WERI-Rb-1 (cell line): ENCODE results near the gene GMEB2.
A peak's percentile ranks its signal among the peaks of the same experiment; 100 is the strongest.
"Not testable (repeated sequence)": the region's sequence is repeated elsewhere in the genome, so short reads cannot be mapped to it uniquely, and the experiment has no call there.

Experiments
- DNase-seq: peaks from one replicate; pipeline ENCODE4 v3.0.0-alpha.2; 2020
- H3K27ac ChIP-seq: fragments of 250-450 bp; sonication (Bioruptor Pico); 2 replicates; pipeline ENCODE4 v1.5.1; 2020; ENCODE audit warnings: mild to moderate bottlenecking, moderate library complexity
- H3K27me3 ChIP-seq: fragments of 250-450 bp; sonication (Bioruptor Pico); 2 replicates; pipeline ENCODE4 v1.5.1; 2021; ENCODE audit warnings: mild to moderate bottlenecking, low read depth, moderate library complexity; ENCODE audit not compliant: insufficient read depth, severe bottlenecking
- H3K36me3 ChIP-seq: fragments of 250-450 bp; sonication (Bioruptor Pico); 2 replicates; pipeline ENCODE4 v1.5.1; 2020; ENCODE audit warnings: mild to moderate bottlenecking, moderate library complexity
- H3K4me3 ChIP-seq: 2 replicates; pipeline ENCODE4 v1.5.1; 2011; ENCODE audit warnings: low read depth, mild to moderate bottlenecking, control low read depth, low read length
- H3K9me3 ChIP-seq: fragments of 250-450 bp; sonication (Bioruptor Pico); 2 replicates; pipeline ENCODE4 v1.5.1; 2021; ENCODE audit warnings: mild to moderate bottlenecking, moderate library complexity; ENCODE audit not compliant: severe bottlenecking
- TF ChIP-seq, protein P1 (sequence below): IDR thresholded peaks from 2 replicates; pipeline ENCODE4 v1.5.1; 2011; ENCODE audit warnings: low read depth, mild to moderate bottlenecking, control low read depth, inconsistent platforms, low read length

GMEB2 gene, protein sequence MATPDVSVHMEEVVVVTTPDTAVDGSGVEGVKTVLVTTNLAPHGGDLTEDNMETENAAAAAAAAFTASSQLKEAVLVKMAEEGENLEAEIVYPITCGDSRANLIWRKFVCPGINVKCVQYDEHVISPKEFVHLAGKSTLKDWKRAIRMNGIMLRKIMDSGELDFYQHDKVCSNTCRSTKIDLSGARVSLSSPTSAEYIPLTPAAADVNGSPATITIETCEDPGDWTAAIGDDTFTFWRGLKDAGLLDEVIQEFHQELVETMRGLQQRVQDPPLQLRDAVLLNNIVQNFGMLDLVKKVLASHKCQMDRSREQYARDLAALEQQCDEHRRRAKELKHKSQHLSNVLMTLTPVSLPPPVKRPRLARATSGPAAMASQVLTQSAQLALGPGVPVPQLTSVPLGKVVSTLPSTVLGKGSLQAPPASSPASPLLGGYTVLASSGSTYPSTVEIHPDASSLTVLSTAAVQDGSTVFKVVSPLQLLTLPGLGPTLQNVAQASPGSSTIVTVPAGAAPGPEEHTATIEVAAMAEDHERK

DNA sequence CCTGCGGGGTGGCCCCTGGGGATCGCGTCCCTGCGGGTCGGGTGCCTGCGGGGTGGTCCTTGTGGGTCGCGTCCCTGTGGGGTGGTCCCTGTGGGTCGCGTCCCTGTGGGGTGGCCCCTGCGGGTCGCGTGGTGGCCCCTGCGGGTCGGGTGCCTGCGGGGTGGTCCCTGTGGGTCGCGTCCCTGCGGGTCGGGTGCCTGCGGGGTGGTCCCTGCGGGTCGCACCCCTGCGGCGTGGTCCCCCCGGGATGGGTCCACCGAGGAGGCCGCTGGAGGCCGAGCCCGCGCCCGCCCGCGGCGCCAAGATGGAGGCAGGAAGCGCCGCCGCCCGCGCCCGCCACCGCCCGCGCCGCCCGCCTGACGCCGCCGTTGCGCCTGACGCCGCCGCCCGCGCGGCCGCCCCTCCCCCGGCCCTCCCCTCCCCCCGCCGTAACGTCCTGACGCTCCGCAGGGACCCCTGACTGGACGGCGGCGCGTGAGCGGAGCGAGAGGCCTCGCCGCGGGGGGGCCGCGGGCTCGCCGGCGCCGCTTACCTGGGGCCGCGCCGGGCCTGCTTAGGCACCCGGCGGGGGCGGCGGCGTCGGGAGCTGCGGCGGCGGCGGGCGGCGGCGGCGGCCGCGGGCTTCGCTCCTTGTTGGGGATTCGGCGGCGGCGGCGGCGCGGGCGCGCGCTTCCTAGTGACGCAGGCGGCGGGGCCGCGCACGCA is at the start of gene GMEB2:
TSS of gene GMEB2 (minus strand) at position 678 of the 705 bp plus-strand sequence. CDS start 7,704 bp downstream, outside the sequence.
- peak within 1 kb of the TSS; percentile 66 for H3K4me3 ChIP-seq
- TF ChIP-seq, protein P1, sequence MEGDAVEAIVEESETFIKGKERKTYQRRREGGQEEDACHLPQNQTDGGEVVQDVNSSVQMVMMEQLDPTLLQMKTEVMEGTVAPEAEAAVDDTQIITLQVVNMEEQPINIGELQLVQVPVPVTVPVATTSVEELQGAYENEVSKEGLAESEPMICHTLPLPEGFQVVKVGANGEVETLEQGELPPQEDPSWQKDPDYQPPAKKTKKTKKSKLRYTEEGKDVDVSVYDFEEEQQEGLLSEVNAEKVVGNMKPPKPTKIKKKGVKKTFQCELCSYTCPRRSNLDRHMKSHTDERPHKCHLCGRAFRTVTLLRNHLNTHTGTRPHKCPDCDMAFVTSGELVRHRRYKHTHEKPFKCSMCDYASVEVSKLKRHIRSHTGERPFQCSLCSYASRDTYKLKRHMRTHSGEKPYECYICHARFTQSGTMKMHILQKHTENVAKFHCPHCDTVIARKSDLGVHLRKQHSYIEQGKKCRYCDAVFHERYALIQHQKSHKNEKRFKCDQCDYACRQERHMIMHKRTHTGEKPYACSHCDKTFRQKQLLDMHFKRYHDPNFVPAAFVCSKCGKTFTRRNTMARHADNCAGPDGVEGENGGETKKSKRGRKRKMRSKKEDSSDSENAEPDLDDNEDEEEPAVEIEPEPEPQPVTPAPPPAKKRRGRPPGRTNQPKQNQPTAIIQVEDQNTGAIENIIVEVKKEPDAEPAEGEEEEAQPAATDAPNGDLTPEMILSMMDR = no peak
- peak within 1 kb of the TSS; percentile 99 for H3K27ac ChIP-seq
- H3K36me3 ChIP-seq = peaks cover 12% of the 10 kb centered on the region
- DNase-seq = peak; percentile 74
- no peaks in the 10 kb centered on the region for H3K27me3 ChIP-seq
- H3K9me3 ChIP-seq = peaks cover 3% of the 10 kb centered on the region

DNA sequence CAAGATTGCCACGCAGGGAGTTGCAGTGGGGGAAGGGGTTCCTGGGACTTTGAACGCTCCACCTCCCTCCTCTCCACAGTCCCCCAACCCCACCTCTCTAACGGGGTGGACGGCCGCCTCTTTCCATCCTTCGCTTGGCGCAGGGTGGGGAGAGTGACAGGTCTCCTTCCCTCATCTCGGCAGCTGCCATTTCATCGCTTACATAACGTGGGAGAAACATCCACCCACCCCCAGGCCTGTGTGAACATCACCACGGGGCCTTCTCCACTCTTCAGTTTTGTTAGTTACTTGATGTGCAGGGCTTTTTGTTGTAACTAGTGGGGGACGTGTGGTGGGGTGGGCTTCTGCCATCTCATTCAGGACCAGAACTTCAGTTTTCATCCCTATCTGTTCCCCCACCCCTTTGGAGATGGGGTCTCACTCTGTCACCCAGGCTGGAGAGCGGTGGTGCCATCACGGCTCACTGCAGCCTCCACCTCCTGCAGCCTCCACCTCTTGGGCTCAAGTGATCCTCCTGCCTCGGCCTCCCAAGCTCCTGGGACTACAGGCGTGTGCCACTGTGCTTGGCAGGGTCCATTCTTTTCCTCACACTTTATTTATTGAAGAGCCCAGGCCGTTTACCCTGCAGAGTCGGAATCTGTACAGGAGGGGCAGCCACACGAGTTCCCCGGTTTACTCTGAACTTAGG is 48.9 kb upstream of the GMEB2 start:
- TF ChIP-seq, protein P1 = no peak
- no peaks in the 10 kb centered on the region for H3K9me3 ChIP-seq
- H3K27me3 ChIP-seq = no peaks in the 10 kb centered on the region
- H3K4me3 ChIP-seq = no peak overlapping the region
- DNase-seq = no peak
- peaks cover 43% of the 10 kb centered on the region for H3K36me3 ChIP-seq
- H3K27ac ChIP-seq = no peak overlapping the region

DNA sequence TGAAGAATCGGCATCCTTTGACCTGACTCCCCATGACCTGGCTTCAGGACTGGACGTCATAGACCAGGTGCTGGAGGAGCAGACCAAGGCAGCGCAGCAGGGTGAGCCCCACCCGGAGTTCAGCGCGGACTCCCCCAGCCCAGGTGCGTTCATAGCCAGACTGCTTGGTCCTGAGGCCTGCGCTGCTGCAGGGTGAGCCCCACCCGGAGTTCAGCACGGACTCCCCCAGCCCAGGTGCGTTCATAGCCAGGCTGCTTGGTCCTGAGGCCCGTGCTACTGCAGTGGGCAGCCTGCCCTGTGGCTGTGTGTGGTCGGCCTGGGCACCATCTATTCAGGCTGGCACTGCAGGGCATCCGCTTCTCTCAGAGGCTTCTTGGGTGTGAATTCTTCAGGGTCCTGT is 47.0 kb upstream of the GMEB2 start:
- peaks cover 34% of the 10 kb centered on the region for H3K36me3 ChIP-seq
- H3K9me3 ChIP-seq = no peaks in the 10 kb centered on the region
- no peak for DNase-seq
- TF ChIP-seq, protein P1 = no peak
- H3K27me3 ChIP-seq = no peaks in the 10 kb centered on the region
- H3K4me3 ChIP-seq = no peak overlapping the region
- H3K27ac ChIP-seq = no peak overlapping the region

DNA sequence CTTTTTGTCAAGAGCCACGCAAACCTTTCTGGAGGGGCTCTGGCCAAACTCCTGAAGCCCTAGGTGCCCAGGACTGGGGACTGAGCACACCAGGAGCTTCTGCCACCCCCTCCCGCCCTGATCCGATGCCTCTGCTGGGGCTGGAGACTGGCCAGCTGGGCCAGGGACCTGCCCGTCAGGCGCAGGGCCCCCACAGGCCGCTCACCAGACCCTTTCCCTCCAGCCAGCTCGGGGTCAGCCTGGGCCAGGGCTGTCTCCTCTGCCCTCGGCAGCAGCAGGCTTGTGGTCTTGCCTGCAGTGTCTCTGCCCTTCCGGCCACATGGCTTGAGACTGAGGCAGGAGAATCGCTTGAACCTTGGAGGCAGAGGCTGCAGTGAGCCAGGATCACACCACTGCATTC is 45.8 kb upstream of the GMEB2 start:
- TF ChIP-seq, protein P1 = no peak
- no peaks in the 10 kb centered on the region for H3K9me3 ChIP-seq
- no peak for DNase-seq
- peaks cover 41% of the 10 kb centered on the region for H3K36me3 ChIP-seq
- H3K27me3 ChIP-seq = no peaks in the 10 kb centered on the region
- H3K4me3 ChIP-seq = no peak overlapping the region
- H3K27ac ChIP-seq = no peak overlapping the region

DNA sequence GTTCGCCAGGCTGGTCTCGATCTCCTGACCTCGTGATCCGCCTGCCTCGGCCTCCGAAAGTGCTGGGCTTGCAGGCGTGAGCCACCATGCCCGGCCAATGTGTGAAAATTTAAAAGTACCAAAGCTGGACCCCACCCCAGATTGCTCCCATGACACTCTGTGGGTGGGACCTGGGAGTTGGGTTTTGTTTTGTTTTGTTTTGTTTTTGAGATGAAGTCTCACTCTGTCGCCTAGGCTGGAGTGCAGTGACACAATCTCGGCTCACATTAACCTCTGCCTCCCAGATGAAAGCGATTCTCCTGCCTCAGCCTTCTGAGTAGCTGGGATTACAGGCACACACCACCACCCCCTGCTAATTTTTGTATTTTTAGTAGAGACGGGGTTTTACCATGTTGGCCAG is 44.8 kb upstream of the GMEB2 start:
- H3K9me3 ChIP-seq, H3K4me3 ChIP-seq, H3K27me3 ChIP-seq, H3K27ac ChIP-seq, DNase-seq: not testable (repeated sequence)
- peaks cover 48% of the 10 kb centered on the region for H3K36me3 ChIP-seq

DNA sequence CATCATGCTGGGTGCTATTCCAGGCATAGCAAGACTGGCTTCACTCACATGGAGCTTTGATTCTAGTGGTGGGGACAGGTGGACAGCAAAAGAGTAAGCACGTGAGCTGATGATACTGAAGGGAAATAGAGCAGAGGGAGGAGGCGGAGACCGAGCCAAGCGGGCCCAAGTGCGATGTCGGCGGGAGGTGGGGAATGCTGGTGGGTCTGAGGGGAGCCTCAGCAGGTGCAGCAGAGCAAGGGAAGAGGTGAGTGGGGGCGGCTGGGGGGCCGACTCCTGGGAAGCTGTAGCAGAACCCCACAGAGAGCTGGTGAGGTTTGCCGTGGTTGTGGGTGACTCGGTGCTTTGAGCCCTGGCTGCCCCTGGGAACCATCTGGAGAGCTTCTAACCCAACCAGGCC is 41.5 kb upstream of the GMEB2 start:
- peaks cover 56% of the 10 kb centered on the region for H3K36me3 ChIP-seq
- no peaks in the 10 kb centered on the region for H3K9me3 ChIP-seq
- TF ChIP-seq, protein P1 = no peak
- no peak overlapping the region for H3K27ac ChIP-seq
- no peak overlapping the region for H3K4me3 ChIP-seq
- no peaks in the 10 kb centered on the region for H3K27me3 ChIP-seq
- no peak for DNase-seq
